Natural killer cell (primary cell): Measurements from ENCODE around the gene ATP9A. TPM values are rescaled to one million over a fixed set of nuclear protein-coding genes. Genes with fewer than 3 reads are reported as not detected.

ENCODE experiments used
- ATAC-seq, 3 donors: fragments of 150-1000 bp in 2 of 3; fragments of 200-7000 bp in 1 of 3; cut with Tn5 transposase; 1 replicate in 1 of 3; 2 replicates in 2 of 3; pipeline ENCODE4 v1.10.0; 2021; ENCODE audit warnings: mild to moderate bottlenecking in 2 of 3, moderate library complexity in 2 of 3
- DNase-seq, 2 donors: peaks; one replicate each; pipeline versions ENCODE4 v3.0.0 to v3.0.0-alpha.2; 2013 to 2021; ENCODE audit warnings: mixed read lengths in 1 of 2
- H3K27ac ChIP-seq: one replicate; pipeline ENCODE4 v1.5.1; 2013; ENCODE audit warnings: mild to moderate bottlenecking, low read length
- H3K27me3 ChIP-seq: one replicate; pipeline ENCODE4 v1.6.1; 2013; ENCODE audit warnings: low read length; ENCODE audit not compliant: control insufficient read depth, insufficient read depth
- H3K36me3 ChIP-seq: one replicate; pipeline ENCODE4 v1.6.1; 2013; ENCODE audit warnings: low read length; ENCODE audit not compliant: control insufficient read depth, insufficient read depth
- H3K4me1 ChIP-seq: one replicate; pipeline ENCODE4 v1.6.1; 2013; ENCODE audit warnings: low read length; ENCODE audit not compliant: control insufficient read depth, insufficient read depth
- H3K4me3 ChIP-seq: one replicate; pipeline ENCODE4 v1.5.1; 2013; ENCODE audit warnings: low read length
- H3K9me3 ChIP-seq: one replicate; pipeline ENCODE4 v1.6.1; 2013; ENCODE audit warnings: low read length; ENCODE audit not compliant: control insufficient read depth, insufficient read depth
- H3K27ac Mint-ChIP-seq, 2 donors: one replicate each; pipeline ENCODE4 v1.8.0; 2022; ENCODE audit warnings: mild to moderate bottlenecking in 2 of 2, mixed read lengths in 2 of 2, moderate library complexity in 1 of 2
- H3K27me3 Mint-ChIP-seq, 2 donors: one replicate each; pipeline ENCODE4 v1.8.0; 2022; ENCODE audit warnings: low read depth in 2 of 2, mixed read lengths in 2 of 2
- H3K36me3 Mint-ChIP-seq: one replicate; pipeline ENCODE4 v1.8.0; 2022; ENCODE audit warnings: mixed read lengths
- H3K4me1 Mint-ChIP-seq, 2 donors: one replicate each; pipeline ENCODE4 v1.8.0; 2022; ENCODE audit warnings: mixed read lengths in 2 of 2
- H3K4me3 Mint-ChIP-seq: one replicate; pipeline ENCODE4 v1.8.0; 2022; ENCODE audit warnings: mild to moderate bottlenecking, moderate library complexity, mixed read lengths
- H3K9me3 Mint-ChIP-seq, 2 donors: one replicate each; pipeline ENCODE4 v1.8.0; 2022; ENCODE audit warnings: mixed read lengths in 2 of 2
- WGBS: methylation state at CpG from one replicate; pipeline ENCODE4 v1.1.7; 2013; ENCODE audit warnings: missing lambda C conversion rate; ENCODE audit not compliant: insufficient coverage; 5-methylcytosine and 5-hydroxymethylcytosine counted together
- intact Hi-C: fragments of 100-400 bp; cut with micrococcal nuclease; formaldehyde crosslinking; loops from one replicate; pipeline ENCODE4 v1.14.2; 2022
- total RNA-seq, 4 donors: library from RNA; stranded (reverse); fragments of 120-200 nt in 1 of 4; gene quantifications; one replicate each; pipeline versions ENCODE4 v1.2.3 to v1.2.4, GENCODE V29; 2013 to 2022
- TF ChIP-seq, protein P1 (sequence below): fragments of 200-600 bp; IDR thresholded peaks from one replicate; pipeline ENCODE4 v1.8.0; 2022; ENCODE audit warnings: antibody characterized with exemption

Gene ATP9A
- total RNA-seq, 3 donors from 2014 or later (not counting 1 experiment from before 2014, with no cell fraction given) = 1.4 to 46.8 (median 1.9) TPM

- H3K4me3 ChIP-seq = no peak overlapping the region
- intact Hi-C loops = loop anchor here (10.0 kb wide), 1 partner anchor 397 kb away; no protein-coding TSS in a partner anchor
- H3K36me3 ChIP-seq = no peaks in the 10 kb centered on the region
- no peaks in the 10 kb centered on the region for H3K4me1 ChIP-seq
- TF ChIP-seq, protein P1, sequence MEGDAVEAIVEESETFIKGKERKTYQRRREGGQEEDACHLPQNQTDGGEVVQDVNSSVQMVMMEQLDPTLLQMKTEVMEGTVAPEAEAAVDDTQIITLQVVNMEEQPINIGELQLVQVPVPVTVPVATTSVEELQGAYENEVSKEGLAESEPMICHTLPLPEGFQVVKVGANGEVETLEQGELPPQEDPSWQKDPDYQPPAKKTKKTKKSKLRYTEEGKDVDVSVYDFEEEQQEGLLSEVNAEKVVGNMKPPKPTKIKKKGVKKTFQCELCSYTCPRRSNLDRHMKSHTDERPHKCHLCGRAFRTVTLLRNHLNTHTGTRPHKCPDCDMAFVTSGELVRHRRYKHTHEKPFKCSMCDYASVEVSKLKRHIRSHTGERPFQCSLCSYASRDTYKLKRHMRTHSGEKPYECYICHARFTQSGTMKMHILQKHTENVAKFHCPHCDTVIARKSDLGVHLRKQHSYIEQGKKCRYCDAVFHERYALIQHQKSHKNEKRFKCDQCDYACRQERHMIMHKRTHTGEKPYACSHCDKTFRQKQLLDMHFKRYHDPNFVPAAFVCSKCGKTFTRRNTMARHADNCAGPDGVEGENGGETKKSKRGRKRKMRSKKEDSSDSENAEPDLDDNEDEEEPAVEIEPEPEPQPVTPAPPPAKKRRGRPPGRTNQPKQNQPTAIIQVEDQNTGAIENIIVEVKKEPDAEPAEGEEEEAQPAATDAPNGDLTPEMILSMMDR = no peak
- no peak for DNase-seq
- no peaks in the 10 kb centered on the region for H3K27me3 ChIP-seq
- no peak for ATAC-seq
- H3K9me3 ChIP-seq = no peaks in the 10 kb centered on the region
- Mint-ChIP-seq H3K36me3 (peaks cover 6% of the 10 kb centered on the region), H3K4me1 (no peaks in the 10 kb centered on the region), H3K27ac (no peak overlapping the region), H3K4me3 (no peak overlapping the region), H3K9me3 (no peaks in the 10 kb centered on the region), H3K27me3 (no peaks in the 10 kb centered on the region)
- no peak overlapping the region for H3K27ac ChIP-seq
- 92% methylated on average over 19 of the region's 19 CpGs for WGBS
Measured at GRCh38 chr20:51622004-51622874, 146.0 kb downstream of the ATP9A start.

DNA sequence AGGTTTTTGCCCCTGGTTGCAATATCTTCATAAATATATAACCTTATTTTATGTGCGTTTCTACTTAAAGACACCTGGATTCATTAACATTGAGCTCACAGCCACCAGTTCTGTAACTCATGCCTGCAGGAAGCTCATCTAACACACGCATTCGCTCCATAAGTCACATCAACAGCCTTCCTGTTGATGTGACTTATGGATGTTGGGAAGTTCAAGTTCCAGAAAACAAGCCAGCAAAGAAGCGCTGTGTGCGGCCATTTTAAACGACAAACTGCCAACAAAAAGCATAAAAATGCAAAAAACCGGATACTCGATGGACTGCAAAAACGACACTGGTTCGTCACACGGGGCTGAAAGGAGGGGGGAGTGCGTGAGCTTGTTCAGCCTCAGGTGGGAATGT lies 147.8 kb downstream of the ATP9A start:
- H3K4me3 Mint-ChIP-seq = no peak overlapping the region
- Histone ChIP-seq H3K4me1 (no peaks in the 10 kb centered on the region), H3K9me3 (no peaks in the 10 kb centered on the region), H3K27ac (no peak overlapping the region), H3K4me3 (no peak overlapping the region), H3K36me3 (no peaks in the 10 kb centered on the region), H3K27me3 (no peaks in the 10 kb centered on the region)
- no peak overlapping the region for H3K27ac Mint-ChIP-seq
- ATAC-seq = no peak
- H3K36me3 Mint-ChIP-seq = no peaks in the 10 kb centered on the region
- WGBS = 94% methylated on average over 12 of the region's 12 CpGs
- H3K4me1 Mint-ChIP-seq = no peaks in the 10 kb centered on the region
- TF ChIP-seq, protein P1 = no peak
- H3K27me3 Mint-ChIP-seq = no peaks in the 10 kb centered on the region
- DNase-seq = no peak
- intact Hi-C loops = loop anchor here (10.0 kb wide), 1 partner anchor 396 kb away; no protein-coding TSS in a partner anchor
- H3K9me3 Mint-ChIP-seq = no peaks in the 10 kb centered on the region

- H3K27me3 ChIP-seq = no peaks in the 10 kb centered on the region
- H3K27ac ChIP-seq = no peak overlapping the region
- no peak for DNase-seq
- intact Hi-C loops = no loop called here
- no peaks in the 10 kb centered on the region for H3K4me1 ChIP-seq
- Mint-ChIP-seq H3K4me3 (no peak overlapping the region), H3K27ac (no peak overlapping the region), H3K4me1 (no peaks in the 10 kb centered on the region), H3K36me3 (peaks cover 8% of the 10 kb centered on the region), H3K9me3 (no peaks in the 10 kb centered on the region), H3K27me3 (no peaks in the 10 kb centered on the region)
- WGBS = 85% methylated on average over 2 of the region's 3 CpGs
- no peaks in the 10 kb centered on the region for H3K9me3 ChIP-seq
- ATAC-seq = no peak
- TF ChIP-seq, protein P1 = no peak
- no peak overlapping the region for H3K4me3 ChIP-seq
- H3K36me3 ChIP-seq = no peaks in the 10 kb centered on the region
Measured at GRCh38 chr20:51616060-51616459, 152.1 kb downstream of the ATP9A start.
